Testis (tissue), 2 donors: ENCODE results near the gene ITPK1.

ENCODE experiments used
- POLR2A ChIP-seq: fragments of 450-650 bp; IDR thresholded peaks from one replicate; pipeline ENCODE4 v1.6.1; 2017; ENCODE audit warnings: antibody characterized with exemption, mild to moderate bottlenecking, moderate library complexity
- TF ChIP-seq, protein P1 (sequence below), 3 experiments: fragments of 450-650 bp in 2 of 3; fragments of 200-600 bp in 1 of 3; sonication (generic) in 1 of 3; IDR thresholded peaks; one replicate each; pipeline ENCODE4 v1.5.1; 2016 to 2019; ENCODE audit warnings: antibody characterized with exemption in 3 of 3, mild to moderate bottlenecking in 2 of 3, moderate library complexity in 1 of 3

DNA sequence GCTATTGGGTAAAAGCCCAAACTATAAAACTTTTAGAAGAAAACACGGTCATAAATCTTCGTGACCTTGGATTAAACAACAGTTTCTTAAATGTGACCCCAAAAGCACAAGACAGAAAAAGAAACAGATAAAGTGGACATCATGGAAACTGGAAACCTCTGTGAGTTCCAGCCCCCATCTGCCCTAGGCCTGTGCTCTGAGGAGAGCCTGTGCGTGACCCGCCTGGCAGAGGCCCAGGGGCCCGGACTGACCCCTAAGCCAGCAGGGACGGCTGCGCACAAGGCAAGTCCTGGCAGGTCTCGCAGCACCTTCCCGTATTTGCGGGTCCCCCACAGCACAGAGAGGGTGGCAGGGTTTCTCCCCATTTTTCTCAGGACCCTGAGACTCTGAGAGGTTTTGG lies 116.8 kb downstream of the ITPK1 start:
- TF ChIP-seq, protein P1, sequence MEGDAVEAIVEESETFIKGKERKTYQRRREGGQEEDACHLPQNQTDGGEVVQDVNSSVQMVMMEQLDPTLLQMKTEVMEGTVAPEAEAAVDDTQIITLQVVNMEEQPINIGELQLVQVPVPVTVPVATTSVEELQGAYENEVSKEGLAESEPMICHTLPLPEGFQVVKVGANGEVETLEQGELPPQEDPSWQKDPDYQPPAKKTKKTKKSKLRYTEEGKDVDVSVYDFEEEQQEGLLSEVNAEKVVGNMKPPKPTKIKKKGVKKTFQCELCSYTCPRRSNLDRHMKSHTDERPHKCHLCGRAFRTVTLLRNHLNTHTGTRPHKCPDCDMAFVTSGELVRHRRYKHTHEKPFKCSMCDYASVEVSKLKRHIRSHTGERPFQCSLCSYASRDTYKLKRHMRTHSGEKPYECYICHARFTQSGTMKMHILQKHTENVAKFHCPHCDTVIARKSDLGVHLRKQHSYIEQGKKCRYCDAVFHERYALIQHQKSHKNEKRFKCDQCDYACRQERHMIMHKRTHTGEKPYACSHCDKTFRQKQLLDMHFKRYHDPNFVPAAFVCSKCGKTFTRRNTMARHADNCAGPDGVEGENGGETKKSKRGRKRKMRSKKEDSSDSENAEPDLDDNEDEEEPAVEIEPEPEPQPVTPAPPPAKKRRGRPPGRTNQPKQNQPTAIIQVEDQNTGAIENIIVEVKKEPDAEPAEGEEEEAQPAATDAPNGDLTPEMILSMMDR (IDR thresholded peaks at IDR 0.05) = no peak
- no peak for TF ChIP-seq POLR2A
